HG02938 (cell line): ENCODE results near the gene KIAA0753.

ENCODE experiments used
- ATAC-seq: cut with Tn5 transposase; IDR thresholded peaks from one replicate; pipeline ENCODE4 v1.9.1; 2021; ENCODE audit warnings: mild to moderate bottlenecking, moderate library complexity; ENCODE audit not compliant: unreplicated experiment

The KIAA0753 gene

DNA sequence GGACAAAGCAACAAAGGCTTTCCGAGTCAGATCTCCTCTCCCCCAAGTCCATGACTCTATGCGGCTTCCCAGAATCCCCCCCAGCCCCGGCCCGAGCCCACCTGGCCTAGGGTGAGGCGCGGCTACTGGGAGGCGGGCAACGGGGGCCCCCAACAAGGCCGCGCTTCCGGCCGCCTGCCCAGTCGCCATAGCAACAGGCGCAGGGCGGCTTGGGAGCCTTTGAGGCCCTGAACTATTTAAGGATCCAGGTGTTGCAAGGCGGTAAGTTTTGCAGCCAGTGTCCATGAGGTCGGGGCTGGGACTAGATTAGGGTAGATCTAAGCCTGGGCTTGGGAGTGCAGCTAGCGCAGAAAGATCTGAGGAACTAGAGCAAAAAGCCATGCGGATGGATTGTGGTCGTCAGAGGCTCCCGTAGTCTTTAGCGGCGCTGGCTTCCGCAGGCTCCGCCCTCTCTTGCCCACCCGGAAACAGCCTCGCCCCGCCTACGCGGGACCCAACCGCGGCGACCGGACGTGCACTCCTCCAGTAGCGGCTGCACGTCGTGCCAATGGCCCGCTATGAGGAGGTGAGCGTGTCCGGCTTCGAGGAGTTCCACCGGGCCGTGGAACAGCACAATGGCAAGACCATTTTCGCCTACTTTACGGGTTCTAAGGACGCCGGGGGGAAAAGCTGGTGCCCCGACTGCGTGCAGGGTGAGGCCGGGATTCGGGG is at the start of gene KIAA0753, which contains the start of gene TXNDC17:
TSS of gene KIAA0753 (minus strand) at position 176 of the 711 bp plus-strand sequence. CDS start 5,608 bp downstream, outside the sequence.
TSS of gene TXNDC17 (plus strand) at position 525 of the 711 bp plus-strand sequence. CDS start at position 548, 23 bp downstream.
- ATAC-seq, result peak; percentile 78

DNA sequence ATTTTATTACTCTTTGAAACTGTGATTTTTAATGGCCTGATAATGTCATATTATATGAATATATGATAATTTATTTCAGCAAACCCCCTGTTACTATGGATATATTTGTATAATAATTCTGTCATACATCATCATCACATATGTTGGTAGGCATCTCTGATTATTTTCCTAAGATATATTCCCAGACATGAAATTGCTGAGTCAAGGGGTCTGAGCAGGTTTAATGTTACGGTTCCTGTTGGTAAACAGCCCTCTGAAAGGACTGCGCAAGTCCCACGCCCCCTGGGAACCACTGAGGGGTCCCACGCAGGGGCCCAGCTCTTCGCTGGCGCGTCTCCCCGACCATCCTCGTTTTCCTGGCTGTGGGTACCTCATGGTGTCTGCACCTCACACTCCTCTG is 48.4 kb upstream of the KIAA0753 start:
- ATAC-seq, result no peak

DNA sequence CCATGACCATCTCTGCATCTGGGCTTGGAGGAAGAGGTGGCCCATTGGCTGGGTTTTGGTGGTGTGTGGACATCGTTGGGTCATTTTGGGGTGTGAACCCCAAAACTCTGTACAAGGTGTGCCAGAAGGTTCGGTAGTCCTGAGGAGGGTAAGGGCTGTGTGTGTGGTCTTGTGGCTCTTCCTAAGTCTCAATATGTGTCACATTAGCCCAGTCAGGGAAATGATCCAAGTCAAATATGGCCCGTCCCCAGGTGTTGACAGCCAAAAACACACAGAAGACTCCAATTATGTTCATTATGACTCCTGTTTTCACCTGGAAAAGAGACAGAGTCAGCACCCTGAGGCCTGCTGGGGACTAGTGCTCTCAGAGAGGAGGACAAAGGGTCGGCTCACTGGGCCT is 45.5 kb upstream of the KIAA0753 start:
- no peak for ATAC-seq

DNA sequence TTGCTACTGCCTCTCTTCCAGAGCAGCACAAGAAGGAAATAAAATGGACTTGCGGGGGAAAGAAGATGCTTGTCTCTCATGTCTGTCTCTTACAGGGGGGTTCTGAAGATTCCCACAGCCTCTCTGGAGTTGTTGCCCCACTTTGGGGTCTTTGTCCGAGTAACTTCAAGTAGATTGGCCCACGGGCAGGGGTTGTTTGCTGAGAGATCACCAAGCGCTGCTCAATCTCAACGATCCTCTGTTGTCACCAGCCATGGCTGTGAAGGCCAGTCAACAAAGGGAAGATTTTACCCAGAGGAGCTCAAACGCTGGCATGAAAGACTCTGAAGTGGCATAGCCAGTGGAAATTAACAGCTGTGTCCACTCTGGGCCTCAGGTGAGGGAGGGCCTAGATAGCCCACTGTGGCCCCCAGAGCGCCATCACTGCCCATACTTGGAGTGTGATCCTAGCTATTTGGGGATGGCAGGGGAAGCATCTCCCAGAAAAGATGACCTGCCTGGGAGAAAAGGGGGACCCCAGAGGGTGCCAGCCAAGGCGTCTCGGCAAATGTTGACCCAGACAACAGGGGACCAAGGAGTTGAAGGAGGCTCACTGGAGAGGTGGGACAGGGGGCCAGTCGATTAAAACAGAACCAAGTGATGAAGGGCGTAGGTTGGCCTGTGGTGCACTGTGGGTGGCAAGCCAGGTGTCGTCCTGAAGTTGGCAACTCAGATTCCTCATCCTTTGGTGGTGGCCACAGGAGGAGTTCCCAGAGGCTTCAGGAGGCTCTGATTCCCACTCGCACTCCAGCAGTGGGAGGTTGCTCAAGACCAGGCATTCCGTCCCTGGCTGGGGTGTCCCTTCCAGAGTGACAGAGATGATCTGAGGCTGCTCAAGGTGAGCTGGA is 44.6 kb upstream of the KIAA0753 start:
- no peak for ATAC-seq

DNA sequence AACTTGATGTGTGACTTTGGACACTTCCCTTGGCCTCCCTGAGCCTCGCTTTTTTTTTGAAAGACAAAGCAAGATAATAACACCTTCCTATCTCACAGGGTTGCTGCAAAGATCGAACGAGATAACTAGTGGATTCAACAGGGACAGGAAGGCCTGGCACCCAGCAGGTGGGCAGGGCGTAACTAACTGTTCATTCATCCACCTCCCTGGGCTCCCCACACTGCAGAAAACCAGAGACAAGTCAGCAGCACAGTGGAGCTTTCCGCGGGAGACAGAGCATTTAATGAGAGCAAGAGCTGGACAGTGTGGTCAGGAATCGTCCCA is 43.9 kb upstream of the KIAA0753 start:
- ATAC-seq, result no peak

DNA sequence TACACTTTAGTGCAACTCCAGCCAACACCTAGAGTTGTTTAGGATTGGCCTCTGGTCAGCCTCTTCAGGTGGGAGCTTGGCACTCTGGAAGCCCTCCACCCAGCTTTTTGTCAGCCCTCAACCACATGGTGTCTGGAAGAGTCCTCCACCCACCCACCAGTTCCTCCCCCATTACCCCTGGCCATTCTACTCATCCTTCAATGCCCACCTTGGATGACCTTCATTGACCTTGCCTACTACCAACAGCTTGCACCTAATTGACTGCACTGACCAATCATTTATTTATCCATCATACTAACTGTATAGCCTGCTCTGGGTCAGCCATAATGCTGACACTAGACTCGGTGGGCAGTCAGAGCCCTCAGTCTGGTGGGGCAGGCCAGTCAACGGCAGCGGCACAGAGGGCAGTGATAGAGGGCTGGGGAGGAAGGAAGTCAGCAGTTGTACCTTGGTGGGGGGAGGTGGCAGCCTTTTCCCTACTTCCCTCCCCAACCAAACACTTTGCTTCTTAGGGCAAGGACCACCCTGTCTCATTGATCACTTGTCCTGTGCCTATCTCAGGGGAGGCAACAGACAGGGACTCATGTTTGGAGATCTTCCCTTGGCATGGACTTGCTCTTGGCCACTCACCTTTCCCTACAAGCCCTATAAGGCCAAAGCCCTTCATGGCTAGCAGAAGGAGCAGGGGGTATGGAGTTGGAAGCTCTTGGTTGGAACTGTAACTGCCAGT is 43.4 kb upstream of the KIAA0753 start:
- no peak for ATAC-seq

DNA sequence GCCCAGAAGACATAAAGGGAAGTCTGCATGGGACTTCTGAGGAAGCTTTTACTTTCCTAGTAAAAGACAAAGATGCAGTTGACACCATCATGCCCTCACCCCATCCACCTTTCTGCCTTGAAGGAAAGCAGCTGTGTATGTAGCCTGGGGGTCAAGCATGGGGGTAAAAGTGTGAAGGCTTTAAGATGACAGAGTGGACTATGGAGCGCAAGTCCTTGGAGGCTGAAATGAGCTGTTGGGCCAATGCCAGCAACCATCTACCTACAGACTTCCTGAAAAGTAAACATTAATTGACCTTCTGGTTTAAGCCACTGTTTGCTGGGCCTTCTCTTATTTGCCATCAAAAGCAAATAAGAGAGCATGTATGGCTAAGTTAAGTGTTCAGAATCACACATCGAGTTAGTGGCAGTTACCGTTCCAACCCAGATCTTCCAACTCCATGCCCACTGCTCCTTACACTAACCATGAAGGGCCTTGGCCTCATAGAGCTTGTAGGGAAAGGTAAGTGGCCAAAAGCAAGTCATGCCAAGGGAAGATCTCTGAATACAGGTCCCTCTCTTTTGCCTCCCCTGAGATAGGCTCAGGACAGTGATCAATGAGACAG is 42.7 kb upstream of the KIAA0753 start:
- no peak for ATAC-seq

DNA sequence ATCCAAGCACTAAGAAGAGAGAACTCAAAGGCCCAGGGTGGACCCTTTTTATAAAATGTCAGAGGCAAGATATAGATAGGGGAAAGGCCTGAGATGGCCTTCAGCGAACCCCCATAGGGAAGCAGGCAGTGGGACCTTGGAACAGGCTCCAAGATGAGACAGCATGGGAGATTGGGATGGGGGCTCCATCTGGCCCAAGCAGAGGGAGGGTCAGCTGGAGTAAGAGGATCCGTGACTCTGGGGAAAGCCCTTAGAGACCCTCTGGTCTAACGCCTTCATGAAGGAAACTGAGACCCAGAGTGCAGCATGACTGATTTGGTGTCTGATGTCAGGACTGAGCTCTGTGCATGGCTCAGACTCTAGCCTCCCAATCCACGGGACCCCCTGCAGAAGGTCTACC is 41.8 kb upstream of the KIAA0753 start:
- ATAC-seq, result no peak

DNA sequence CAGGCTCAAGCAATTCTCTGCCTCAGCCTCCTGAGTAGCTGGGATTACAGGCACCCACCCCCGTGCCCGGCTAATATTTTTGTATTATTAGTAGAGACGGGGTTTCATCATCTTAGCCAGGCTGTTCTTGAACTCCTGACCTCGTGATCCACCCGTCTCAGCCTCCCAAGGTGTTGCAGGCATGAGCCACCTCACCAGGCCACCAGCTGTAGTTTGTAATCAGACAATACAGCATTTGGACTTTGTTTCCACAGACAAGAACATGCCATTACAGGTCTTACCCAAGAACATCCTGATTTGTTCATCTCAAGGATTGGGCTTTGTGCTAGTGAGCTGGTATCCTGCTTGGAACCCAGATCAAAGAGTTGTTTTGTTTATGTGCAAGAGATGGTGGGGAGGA is 41.2 kb upstream of the KIAA0753 start:
- ATAC-seq, result no peak

DNA sequence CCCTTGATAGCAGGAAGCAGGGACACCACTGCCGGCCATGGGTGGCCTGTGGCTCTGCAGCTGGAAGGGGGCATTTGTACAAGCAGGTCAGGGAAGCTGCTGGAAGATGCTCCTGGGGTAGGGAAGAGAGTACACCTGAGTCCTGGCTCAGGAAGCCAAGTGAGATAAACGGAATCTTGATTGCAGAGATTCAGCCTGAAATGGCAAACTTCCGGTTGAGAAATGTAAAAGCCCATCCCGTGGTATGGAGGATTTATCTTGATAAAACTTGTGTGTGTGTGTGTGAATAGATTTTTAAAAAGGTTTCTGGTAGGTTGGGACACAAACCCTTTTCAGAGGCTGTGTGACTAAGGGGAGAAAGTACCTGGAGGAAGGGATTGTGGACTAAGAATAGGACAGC is 40.7 kb upstream of the KIAA0753 start:
- ATAC-seq, result no peak

DNA sequence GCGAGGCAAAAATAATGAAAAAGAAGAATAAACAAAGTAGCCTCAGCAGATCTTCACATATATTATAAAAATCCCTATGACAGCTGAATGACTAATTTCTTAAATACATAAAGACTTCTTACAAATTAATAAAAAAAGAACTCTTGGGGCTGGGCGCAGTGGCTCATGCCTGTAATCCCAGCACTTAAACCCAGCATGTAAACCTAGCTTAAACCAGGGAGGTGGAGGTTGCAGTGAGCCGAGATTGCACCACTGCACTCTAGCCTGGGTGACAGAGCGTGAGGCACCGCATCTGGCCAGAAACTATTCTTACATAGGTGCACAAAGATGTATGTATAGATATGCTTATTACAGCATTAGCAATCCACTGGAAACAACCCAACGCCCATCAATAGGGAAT is 38.7 kb upstream of the KIAA0753 start:
- ATAC-seq, result no peak

DNA sequence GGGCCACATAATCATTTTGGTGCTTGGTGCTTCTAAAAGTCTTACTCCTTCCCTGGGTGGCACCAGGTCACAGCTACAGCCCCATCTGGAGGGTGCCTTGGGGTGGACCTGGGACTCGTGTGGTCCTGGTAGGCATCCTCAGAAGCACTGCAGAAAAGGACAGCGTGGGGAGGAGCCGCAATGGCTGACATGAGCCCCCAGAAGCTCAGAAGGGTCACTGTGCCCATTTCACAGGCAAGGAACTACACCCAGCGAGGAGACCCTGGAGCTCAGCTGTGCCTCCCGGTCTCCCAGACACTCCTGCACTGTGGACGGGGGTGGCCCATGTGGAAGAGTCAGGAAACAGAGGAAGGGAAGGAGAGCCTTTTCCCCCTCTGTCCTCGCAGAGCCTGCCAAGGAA is 37.4 kb upstream of the KIAA0753 start:
- ATAC-seq, result no peak

DNA sequence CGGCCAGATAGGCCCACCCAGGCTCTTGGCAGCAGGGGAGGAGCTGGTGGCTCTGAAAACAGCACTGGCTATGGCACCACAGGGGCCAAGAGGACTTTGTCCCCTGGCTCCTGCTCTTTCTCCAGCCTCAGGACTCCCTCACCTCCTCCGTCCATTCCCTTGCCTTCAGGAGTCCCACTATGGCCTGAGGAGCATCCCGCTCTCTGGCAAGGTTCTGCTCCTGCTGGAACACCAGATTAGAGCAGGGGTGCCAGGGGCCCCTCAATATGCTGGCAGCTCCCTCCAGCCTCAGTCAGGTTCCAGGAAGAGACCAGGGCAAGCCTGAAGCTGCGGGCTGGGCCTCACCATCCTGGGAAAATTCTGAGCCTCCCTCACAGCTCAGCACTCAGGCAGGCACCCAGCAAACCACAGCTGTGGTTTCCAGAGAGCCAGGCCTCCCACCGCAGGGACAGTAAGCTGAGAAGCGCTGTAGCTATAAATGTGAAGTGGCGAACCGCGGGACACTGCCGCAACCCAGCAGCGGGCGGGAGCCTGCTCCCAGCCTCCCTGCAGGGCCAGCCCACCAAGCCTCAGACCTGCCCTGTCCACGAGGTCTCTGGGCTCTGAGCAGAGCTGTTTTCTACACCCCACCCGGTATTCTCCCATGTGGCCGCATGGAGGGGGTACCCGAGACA is 36.8 kb upstream of the KIAA0753 start:
- ATAC-seq, result no peak

DNA sequence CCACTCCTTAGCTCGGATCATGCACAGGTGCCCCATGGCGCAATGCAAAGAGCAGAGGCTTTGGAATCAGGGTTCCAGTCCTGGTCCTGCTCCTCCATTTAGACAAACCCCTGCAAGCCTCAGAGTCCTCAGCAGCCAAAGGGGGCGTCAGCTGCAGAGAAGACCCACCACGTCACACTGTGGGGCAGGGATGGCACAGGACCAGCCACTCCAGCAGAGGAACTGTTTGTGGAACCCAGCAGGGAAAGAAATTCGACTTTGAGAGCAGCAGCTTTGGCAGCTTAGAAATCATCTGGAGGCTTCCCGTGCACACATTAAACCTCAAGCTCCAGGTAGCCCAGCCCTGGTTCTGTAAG is 36.3 kb upstream of the KIAA0753 start:
- no peak for ATAC-seq

DNA sequence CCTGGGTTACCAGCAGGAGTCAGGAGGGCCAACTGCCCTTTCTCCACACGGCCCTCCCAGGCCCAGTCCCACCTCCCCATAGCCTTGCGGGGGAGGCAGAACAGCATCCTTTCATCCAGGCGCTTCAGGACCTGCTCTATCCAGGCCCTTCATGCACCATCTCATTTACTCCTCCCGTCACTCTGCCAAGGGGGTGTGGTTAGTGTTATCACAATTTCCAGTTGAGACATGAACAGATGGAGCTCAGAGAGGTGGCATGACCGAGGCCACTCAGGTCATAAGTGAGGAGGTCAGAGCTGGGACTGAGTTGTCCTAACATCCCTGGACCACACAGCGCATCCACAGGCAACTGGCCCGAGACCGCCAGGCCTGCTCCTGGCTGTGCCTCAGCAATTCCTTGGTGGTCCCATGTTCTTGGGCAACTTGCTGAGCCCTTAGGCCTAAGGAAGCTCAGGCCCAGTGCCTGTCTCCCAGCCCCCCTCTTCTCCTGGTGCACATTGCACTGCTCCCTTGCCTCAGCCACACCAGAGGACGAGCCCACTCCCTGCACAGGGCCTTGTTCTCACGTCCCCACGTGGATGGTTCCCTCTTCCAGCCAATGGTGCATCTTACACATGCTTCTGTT is 34.8 kb upstream of the KIAA0753 start:
- ATAC-seq, result no peak

DNA sequence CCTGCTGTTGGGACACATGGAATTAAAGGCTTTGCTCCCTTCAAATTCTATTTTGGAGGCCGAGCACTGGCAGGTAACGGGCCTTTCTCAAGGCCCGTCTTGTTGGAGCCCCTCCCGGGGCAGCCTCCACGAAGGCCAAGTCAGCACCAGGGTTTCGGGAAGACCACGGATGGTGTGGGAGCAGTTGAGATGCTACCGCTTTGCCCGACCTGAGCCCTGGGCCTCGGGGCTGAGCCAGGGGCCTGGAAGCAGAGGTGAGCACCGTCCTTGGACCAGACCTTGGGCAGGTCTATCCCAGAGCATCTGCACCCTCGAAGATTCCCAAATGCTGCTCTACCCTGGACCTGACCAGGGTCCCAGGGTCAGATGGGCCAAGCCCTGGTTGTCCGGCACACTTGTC is 34.1 kb upstream of the KIAA0753 start:
- no peak for ATAC-seq

DNA sequence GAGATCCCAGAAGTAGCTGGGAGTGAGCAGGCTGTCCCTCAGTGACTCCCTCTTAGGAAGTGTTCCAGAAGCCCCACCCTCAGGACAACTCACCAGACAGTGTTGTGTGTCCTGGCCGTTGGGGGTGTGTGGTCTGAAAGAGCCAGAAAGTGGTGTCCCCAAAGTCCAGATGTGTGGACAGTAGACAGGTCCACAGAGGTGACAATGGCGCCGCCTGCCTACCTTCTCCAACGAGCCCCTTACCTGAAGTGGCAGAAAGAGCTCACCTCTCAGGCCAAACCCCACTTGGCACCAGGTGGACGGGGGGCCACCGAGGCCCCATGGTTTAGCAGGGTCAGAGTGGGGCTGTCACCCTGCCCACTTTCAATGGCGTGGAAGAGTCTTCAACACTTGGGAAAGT is 30.9 kb upstream of the KIAA0753 start:
- no peak for ATAC-seq

DNA sequence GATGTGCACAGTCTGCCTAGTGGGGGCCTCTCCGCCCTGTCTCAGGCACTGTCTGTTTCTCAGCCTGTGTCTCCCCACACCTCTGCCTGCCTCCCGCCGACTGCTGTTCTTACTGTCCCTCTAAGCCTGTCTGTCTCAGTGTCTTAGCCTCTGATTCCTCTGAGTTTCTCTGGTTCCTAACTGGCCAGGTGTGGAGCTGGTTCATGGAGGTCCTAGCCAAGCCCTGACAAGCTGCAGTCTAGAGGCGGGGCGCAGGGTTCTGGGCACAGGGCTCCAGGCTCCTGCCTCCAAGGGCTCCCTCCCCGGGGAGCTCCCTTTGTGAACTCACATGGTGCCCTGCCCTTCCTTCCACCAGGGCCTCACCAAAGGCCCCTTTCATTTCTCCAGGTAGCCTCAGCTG is 30.5 kb upstream of the KIAA0753 start:
- no peak for ATAC-seq

DNA sequence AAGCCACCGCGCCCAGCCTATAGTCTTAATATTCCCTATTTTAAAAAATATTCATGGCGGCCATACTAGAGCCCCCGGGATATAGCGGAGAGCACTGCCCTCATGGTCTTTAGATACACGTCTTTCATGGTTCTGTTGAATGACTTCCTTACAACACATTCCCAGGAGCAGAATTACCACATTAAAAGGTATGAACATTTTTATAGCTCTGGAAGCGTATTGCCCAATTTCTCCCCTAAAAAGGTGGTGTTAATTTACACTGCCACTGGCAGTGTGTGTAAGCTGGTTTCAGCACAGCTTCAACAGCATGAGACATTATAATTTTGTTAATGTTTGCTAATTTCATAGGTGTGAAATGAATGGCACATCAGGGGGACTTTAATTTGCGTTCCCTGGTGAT is 30.1 kb upstream of the KIAA0753 start:
- ATAC-seq, result no peak

DNA sequence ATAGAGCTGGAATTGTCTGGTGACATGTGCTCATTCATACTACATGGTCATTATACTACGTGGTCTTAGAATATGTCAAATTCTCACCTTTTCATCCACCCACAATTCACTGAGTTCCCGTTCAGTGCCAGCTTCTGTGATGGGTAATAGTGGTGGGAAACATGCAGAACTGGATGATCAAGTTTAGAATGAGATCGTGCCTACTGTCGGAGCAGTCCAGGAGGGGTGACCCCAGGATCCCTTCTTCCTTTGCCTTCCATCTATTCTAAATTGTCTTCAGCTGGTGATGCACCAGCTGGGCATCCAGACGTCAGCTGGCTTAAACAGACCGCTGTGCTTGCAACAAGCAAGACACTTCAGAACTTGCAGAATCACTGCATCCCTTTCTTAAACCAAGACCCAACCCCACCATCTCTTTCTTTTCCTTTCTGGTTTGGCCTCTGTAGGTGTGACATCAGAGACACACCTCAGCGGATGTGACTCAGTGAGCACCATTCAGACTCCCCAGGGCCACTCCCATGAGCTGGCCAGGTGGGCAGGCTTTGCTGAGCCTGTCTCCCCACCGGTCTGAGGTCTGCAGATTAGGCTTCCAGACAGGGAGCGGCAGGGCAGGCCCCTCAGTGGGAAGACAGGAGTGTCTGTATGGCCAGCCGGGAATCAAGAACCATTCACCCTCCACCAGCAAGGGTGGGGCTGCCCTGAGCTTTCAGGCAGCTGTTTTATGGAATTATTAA is 29.1 kb upstream of the KIAA0753 start:
- no peak for ATAC-seq
